NCI-H1417 treated with DMSO at 0.1 percent for 48 hours (cell line): ENCODE results near the gene TBC1D22A.
"Not testable (repeated sequence)": the region's sequence is repeated elsewhere in the genome, so short reads cannot be mapped to it uniquely, and the experiment has no call there.

Experiments used
- DNase-seq: peaks from one replicate; lab custom pipeline; 2025; lab: John Stamatoyannopoulos, UW

The TBC1D22A gene

GRCh38 chr22:47139790-47140119, 377.3 kb downstream of the TBC1D22A start:
- no peak for DNase-seq

GRCh38 chr22:47140975-47141374, 378.5 kb downstream of the TBC1D22A start:
- not testable (repeated sequence) for DNase-seq

- DNase-seq, result no peak
These were observed 380.1 kb downstream of the TBC1D22A start for GRCh38 chr22:47142427-47143046.

DNA sequence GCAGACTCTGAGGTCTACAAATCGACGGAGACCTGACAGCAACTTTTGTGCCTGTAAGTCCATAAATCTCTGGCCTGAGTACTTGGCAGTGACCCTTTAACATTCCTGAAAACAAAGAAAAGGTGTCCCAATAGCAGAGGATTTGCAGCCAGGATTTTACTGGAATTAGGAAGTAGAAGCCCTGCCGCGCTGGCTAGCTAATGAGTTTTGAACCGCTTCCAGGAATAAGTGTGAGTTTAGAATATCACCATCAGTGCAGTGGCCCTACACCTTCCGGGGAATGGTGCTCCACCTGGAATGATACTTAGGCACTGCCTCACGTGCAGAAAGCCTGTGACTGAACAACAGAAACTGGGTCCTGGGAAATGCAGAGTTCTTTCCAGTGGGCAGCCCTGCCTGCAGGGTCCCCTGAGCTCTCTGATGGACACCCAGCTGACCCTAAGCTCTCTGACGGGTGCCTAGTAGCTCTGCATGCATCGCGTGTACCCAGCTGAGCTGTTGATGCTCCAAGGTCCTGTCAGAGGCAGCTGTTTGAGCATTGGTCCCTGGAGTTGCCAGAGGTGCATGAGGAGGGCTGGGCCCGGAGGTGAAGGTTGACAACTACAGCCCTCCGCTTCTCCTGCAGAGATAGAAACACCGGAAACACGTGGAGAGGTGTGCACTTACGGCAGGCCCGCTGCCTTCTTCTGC, 380.9 kb downstream of the TBC1D22A start:
- DNase-seq, result no peak

GRCh38 chr22:47144076-47144765, 381.8 kb downstream of the TBC1D22A start:
- no peak for DNase-seq

GRCh38 chr22:47144791-47145425, 382.5 kb downstream of the TBC1D22A start:
- no peak for DNase-seq

DNA sequence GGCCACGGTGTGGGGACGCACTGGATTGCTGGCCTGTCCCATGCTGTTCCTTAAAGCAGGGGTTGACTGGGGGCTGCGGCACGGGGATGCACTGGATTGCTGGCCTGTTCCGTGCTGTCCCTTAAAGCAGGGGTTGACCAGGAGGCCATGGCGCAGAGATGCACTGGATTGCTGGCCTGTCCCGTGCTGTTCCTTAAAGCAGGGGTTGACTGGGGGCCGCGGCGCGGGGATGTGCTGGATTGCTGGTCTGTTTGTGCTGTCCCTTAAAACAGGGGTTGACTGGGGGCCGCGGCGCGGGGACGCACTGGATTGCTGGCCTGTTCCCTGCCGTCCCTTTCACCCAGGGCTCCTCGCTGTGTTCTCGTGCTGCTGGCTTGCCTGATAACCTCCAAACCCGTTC, 383.4 kb downstream of the TBC1D22A start:
- no peak for DNase-seq

DNA sequence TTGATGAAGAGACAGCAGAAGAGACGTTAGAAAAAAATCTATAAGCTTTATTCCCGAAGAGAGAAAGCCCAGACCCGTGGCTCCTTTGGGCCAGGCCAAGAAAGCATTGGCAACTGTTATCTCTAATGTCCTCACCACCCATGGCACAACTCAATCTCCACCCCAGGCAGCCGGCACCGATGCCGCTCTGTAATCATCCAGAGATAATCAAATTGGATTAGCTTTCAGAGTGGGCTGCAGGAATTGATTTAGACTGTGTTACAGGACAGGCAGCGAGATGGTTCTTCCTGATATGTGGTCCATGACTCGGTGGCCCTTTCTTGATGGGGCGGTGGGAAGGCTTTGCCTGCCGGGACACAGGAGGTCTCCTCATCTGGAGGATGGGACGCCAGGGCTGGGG, 383.9 kb downstream of the TBC1D22A start:
- no peak for DNase-seq

- DNase-seq, result no peak
These were observed 384.5 kb downstream of the TBC1D22A start for GRCh38 chr22:47146941-47147340.

GRCh38 chr22:47147572-47147971, 385.1 kb downstream of the TBC1D22A start:
- DNase-seq, result no peak

GRCh38 chr22:47148510-47148909, 386.1 kb downstream of the TBC1D22A start:
- DNase-seq, result no peak

GRCh38 chr22:47148956-47149728, 386.7 kb downstream of the TBC1D22A start:
- DNase-seq, result no peak

- DNase-seq, result no peak
These were observed 387.5 kb downstream of the TBC1D22A start for GRCh38 chr22:47149976-47150375.

GRCh38 chr22:47150426-47150825, 388.0 kb downstream of the TBC1D22A start:
- DNase-seq, result no peak

DNA sequence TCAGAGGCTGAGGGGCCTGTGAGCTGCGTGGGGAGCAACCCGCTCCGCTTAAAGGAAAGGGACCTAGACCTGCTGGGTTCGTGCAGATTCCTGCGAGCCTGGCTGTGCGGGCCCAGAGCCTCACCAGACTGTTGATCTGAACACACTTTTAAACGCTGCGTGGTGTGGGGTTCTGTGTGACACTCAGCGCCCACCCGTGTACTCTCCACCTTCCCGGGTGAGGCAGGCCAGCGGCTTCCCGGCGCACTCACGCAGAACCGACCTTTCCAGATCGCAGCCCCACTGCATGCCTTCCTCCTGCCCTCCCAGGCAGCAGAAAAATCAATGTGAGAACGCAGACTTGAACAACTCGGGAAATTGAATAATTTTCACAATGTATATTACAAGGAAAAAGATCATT, 388.6 kb downstream of the TBC1D22A start:
- DNase-seq, result no peak

DNA sequence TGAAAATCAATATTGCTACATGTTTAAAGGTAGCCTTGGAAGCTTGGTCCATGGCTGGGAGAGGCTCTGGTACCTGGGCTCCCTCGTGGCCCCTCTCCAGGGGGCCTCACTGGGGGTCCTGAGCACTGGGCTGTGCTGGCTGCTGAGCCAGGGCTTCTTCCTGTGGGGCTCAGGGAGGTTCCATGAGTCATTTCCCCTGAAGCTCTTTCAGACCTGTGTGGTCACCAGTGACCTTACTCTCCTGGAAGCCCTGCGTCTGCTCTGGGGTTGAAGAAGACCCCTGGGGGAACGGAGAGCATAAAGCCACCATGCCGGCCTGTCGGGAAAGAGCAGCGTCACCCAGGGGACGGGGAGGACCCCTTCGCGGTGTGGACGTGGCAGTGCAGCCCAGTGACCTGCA, 389.0 kb downstream of the TBC1D22A start:
- DNase-seq, result no peak

DNA sequence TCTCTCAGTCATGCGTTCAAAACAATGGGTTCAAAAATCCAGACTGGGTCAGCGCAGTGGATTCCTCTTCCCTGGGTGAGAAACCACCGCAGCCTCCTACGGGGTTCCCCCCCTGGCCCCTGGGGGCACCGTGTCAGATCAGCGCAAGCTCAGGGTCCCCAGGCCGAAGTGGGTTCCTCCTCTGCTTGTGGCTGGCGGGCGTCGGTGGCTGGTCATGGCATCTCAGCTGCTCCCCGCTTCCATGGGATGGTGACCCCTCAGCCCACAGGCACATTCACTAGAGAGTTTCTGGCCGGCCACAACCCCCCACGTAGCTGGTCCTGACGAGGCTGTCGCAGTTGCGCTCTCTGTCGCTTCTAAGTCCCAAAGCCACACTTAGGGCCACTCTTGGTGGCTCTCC, 389.8 kb downstream of the TBC1D22A start:
- DNase-seq, result no peak

- no peak for DNase-seq
These were observed 390.5 kb downstream of the TBC1D22A start for GRCh38 chr22:47152938-47153337.

- no peak for DNase-seq
These were observed 391.5 kb downstream of the TBC1D22A start for GRCh38 chr22:47153854-47154525.

DNA sequence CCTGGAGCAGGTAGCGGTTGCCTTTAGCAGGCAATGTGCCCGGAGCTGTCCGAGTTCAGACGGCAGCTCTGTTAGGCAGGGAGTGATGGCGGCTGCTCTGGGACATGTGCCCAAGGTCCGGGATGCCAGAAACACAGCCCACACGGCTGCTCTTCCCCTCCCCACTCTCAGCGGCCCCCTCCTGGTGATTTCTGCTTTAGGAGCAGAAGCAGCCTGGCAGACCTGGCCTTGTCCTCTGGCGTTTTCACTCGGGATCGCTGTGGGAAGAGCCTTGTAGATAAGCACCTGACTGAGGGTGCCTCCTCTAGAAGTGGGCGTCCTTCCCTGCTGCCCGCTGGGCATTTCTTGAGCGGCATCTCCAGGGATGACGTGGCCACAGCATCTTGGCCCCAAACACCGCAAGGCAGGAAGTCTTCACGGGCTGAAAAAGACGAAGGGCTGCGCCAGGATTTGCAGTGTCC, 392.2 kb downstream of the TBC1D22A start:
- no peak for DNase-seq

DNA sequence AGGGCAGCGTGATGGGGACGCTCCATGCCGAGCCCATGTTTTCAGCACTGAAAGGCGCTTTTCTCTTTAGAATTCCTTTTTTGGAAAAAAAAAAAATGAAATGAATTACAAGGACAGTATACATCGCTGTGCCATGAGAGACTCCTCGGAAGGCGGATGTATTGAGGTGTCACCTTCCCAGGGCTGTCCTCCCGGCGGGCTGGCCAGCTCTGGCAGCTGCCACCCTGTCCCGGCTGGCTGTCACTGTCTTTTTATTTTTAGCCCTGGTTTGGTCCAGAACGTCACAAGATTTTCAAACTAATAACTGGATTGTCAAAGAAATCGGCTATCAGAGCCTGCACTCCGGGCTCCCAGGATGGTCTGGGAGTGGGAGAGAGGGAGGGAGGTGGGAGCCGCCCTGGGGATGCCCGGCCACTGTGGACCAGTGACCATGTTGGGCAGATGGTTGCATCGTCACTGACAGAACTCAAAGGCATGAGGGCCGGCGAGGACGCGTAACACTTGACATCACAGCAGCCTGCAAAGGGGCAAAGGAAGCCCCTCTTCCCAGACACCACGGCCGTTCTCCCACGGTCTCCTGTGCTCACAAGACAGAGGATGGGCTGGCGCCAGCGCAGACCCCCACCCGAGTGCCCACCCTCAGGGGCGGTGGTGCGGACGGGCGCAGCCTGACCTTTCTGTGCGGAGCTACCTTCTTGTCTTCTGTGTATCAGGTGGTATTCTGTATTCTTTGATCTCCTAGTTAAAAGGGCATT, 392.9 kb downstream of the TBC1D22A start:
- DNase-seq, result no peak
